Nucleus accumbens (tissue), 56 donors: Measurements from ENCODE around the gene DLGAP5.
A peak's percentile ranks its signal among the peaks of the same experiment; 100 is the strongest.

Source experiments
- DNase-seq, 56 donors: peaks; one replicate each; lab custom pipeline; 2025; lab: John Stamatoyannopoulos, UW

Gene DLGAP5

GRCh38 chr14:55131370-55132137 is 59.8 kb downstream of the DLGAP5 start:
- no peak for DNase-seq

- DNase-seq = no peak
Observed at GRCh38 chr14:55130196-55130550, 61.2 kb downstream of the DLGAP5 start.

GRCh38 chr14:55129428-55130195 is 61.8 kb downstream of the DLGAP5 start:
- peak in 10 of 56 donors; percentile 7 to 37 (median 14) for DNase-seq

- DNase-seq = peak in 6 of 56 donors; percentile 2 to 52 (median 19)
Observed at GRCh38 chr14:55129086-55129427, 62.3 kb downstream of the DLGAP5 start, which contains the start of gene LGALS3. Gene LGALS3 (plus strand): TSS chr14:55129252. CDS start chr14:55137374, 8,122 bp downstream.

- DNase-seq = no peak
Observed at GRCh38 chr14:55128386-55129085, 62.8 kb downstream of the DLGAP5 start.

- DNase-seq = no peak
Observed at GRCh38 chr14:55127460-55127951, 63.9 kb downstream of the DLGAP5 start.

GRCh38 chr14:55126932-55127459 is 64.4 kb downstream of the DLGAP5 start:
- no peak for DNase-seq

GRCh38 chr14:55126034-55126433 is 65.4 kb downstream of the DLGAP5 start:
- DNase-seq = no peak

- DNase-seq = no peak
Observed at GRCh38 chr14:55125403-55125802, 66.0 kb downstream of the DLGAP5 start.

- DNase-seq = no peak
Observed at GRCh38 chr14:55124774-55125386, 66.5 kb downstream of the DLGAP5 start.

- DNase-seq = no peak
Observed at GRCh38 chr14:55123852-55124639, 67.3 kb downstream of the DLGAP5 start.

- DNase-seq = peak in 27 of 56 donors; percentile 7 to 69 (median 34)
Observed at GRCh38 chr14:55123101-55123500, 68.3 kb downstream of the DLGAP5 start.

- no peak for DNase-seq
Observed at GRCh38 chr14:55122440-55122986, 68.9 kb downstream of the DLGAP5 start.

GRCh38 chr14:55121628-55122439 is 69.6 kb downstream of the DLGAP5 start:
- no peak for DNase-seq

- no peak for DNase-seq
Observed at GRCh38 chr14:55120571-55121495, 70.6 kb downstream of the DLGAP5 start.

GRCh38 chr14:55118761-55119160 is 72.6 kb downstream of the DLGAP5 start:
- no peak for DNase-seq

- DNase-seq = no peak
Observed at GRCh38 chr14:55117803-55118441, 73.5 kb downstream of the DLGAP5 start.
